GM12874 (cell line): Measurements from ENCODE around the gene FLNB.
A peak's percentile ranks its signal among the peaks of the same experiment; 100 is the strongest.

Experiments
- TF ChIP-seq, protein P1 (sequence below): IDR thresholded peaks from 2 replicates; pipeline ENCODE4 v1.5.1; 2011; ENCODE audit warnings: low read depth, mild to moderate bottlenecking, control low read depth, low read length, moderate library complexity; ENCODE audit not compliant: insufficient read depth

FLNB gene

DNA sequence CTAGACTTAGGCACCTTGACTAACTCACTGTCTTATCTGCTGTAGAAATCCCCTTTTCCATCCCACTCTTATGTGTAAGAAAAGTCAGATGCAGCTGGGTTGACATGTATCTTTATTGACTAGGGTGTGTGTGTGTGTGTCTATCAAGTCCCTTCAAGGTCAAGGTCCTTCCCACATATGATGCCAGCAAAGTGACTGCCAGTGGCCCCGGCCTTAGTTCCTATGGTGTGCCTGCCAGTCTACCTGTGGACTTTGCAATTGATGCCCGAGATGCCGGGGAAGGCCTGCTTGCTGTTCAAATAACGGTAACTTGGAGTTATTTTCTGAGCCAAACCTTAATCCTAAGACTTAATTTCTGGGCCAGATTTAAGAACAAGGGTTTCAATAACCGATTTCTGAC lies 126.2 kb downstream of the FLNB start:
- TF ChIP-seq, protein P1, sequence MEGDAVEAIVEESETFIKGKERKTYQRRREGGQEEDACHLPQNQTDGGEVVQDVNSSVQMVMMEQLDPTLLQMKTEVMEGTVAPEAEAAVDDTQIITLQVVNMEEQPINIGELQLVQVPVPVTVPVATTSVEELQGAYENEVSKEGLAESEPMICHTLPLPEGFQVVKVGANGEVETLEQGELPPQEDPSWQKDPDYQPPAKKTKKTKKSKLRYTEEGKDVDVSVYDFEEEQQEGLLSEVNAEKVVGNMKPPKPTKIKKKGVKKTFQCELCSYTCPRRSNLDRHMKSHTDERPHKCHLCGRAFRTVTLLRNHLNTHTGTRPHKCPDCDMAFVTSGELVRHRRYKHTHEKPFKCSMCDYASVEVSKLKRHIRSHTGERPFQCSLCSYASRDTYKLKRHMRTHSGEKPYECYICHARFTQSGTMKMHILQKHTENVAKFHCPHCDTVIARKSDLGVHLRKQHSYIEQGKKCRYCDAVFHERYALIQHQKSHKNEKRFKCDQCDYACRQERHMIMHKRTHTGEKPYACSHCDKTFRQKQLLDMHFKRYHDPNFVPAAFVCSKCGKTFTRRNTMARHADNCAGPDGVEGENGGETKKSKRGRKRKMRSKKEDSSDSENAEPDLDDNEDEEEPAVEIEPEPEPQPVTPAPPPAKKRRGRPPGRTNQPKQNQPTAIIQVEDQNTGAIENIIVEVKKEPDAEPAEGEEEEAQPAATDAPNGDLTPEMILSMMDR = no peak

DNA sequence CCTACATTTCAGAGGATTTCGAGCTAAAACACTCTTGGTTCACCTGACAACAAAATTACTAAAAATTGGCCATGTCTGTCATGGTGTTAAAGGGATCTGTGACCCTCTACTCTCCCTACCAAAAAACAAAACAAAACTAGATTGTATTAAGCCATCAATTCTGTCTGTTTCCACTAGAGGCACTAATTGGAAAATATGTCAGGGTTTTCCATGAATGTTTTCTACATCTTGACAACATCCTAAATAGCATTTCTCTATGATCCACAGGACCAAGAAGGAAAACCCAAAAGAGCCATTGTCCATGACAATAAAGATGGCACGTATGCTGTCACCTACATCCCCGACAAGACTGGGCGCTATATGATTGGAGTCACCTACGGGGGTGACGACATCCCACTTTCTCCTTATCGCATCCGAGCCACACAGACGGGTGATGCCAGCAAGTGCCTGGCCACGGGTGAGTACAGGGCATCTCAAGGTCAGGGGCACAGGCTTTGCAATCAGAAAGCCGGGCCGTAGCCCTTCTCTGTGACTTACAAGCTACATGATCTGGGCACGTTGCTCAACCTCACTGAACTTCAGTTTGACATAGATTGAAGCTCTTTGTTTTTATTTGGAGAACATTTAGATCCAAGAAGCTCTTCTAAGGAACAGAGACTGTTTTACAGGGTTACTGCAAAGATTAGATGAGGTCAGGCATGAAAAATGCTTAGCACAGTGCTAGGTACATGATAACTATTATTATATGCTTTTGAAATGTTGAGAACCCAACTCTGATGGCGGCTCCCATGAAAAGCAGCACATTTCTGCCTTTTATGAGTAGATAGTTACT lies 127.7 kb downstream of the FLNB start:
- TF ChIP-seq, protein P1 = peak; percentile 26; the same call in 1 of the 2 replicates

DNA sequence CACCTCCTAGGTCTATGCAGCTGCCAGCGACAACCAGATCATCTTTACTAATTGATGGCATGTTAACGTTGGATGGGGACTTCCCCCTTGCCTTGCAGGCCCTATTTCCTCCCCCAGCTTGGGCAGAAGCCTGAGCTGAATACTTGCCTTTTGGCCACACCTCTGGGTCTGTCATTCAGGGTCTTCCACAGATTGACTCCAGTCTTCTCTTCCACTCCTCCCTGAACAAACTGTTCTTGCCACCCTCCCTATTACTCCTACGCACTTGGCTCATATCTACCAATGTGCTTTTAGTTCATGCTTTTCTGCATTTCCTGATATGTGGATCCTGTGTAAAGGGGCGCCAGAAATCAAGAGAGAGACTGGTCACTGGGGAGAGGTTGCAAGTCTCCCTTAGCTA lies 129.1 kb downstream of the FLNB start:
- TF ChIP-seq, protein P1 = no peak

DNA sequence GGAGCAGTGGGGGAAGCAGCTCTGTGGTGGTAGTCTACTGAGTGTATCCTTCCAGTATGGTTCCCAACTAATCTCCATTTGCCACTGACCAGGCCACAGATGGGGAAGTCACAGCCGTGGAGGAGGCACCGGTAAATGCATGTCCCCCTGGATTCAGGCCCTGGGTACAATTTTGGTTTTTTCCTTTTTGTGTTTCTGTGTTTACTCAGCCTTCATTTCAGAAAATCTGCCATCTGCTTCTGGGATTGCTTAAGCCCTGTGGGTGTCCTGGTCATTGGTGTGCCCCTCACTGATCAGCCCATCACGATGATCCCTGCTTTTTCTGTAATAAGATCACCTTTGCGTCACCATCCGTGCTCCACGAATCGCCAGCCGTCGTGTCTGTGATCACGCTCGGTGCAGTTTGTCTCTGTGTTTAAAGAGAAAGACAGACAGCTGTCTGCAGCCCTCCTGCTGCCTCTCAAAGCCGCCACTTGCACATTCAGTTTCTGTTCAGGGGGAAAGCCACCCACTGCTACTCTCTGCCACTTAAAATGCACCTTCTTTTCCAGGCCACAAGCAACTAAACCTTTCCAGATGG lies 133.6 kb downstream of the FLNB start:
- TF ChIP-seq, protein P1 = no peak

DNA sequence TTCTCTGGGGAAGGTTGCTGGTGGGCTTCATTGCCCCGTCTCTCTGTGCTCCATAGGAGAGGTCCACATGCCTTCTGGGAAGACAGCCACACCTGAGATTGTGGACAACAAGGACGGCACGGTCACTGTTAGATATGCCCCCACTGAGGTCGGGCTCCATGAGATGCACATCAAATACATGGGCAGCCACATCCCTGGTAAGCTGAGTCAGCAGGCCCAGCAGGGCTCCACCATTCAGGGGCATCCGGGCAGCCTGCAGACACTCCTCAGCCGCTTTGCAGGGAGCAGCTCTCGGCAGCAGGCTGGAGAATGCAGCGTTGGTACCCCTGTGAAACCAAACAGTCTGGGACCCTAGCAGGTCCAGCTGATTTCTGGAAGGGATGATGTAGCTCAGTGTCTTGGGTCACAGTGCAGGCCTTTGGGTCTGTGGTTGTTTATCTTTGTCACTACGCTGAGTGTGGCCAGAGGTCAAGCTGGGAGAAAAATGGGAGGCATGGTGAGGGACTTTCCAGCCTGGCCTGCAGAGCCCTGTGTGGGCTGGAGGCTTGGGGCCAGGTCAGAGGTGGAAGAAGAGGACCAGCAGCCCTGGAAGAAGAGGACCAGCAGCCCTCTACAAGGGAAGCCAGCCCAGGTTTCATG lies 135.3 kb downstream of the FLNB start:
- TF ChIP-seq, protein P1 = no peak

DNA sequence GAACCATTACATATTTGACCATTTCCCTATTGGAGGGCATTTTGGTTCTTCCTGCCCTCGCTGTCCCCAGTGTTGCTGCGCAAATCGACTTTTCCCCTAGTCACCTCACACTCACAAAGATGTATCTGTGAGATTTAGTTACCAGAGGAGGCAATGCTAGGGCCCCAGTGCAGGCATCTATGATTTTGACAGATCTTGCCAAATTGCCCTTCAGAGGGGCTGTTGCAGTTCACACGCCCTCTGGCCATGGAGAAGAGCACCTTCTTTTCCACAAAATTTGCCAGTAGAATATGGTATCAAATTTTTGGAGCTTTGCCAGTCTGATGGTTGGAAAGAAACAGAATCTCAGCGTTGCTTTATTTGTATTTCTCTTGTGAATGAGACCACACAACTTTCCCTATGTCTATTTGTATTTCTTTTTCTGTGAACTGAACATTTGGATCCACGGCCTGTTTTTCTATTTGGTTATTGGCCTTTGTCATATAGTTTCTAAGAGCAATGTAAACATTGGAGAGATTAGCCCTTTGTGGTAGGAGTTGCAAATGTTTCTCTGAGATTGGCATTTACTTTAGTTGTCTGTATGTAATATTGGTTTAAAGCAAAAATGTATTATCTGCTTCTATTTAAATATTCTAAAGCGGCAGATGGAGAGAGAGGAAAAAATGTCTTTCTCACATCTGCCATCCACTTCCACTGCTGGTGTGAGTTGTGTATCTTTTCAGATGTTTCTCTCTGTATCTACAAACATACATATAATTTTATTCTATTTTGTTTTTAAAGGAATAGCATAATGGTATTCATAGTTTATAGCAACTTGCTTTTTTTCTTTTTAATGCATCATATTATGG lies 136.5 kb downstream of the FLNB start:
- TF ChIP-seq, protein P1 = no peak

DNA sequence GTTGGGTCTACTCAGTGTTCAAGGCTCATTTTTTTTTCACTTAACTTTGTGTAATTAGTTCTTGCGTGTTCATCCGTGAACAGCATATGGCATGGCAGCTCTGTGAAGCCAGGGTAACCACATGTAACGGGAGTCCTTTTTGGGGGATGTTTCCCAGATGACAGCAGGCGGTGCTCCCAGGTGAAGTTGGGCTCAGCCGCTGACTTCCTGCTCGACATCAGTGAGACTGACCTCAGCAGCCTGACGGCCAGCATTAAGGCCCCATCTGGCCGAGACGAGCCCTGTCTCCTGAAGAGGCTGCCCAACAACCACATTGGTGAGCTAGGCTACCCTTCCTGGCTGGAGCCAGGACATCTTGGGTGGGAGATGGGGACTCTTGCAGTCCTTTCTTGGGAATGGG lies 139.8 kb downstream of the FLNB start:
- TF ChIP-seq, protein P1 = no peak
